COLO668 (cell line): ENCODE results near the gene CPNE9.
A peak's percentile ranks its signal among the peaks of the same experiment; 100 is the strongest.

Experiments
- DNase-seq: peaks from one replicate; lab custom pipeline; 2025; ENCODE audit not compliant: unreplicated experiment; lab: John Stamatoyannopoulos, UW

CPNE9 gene

DNA sequence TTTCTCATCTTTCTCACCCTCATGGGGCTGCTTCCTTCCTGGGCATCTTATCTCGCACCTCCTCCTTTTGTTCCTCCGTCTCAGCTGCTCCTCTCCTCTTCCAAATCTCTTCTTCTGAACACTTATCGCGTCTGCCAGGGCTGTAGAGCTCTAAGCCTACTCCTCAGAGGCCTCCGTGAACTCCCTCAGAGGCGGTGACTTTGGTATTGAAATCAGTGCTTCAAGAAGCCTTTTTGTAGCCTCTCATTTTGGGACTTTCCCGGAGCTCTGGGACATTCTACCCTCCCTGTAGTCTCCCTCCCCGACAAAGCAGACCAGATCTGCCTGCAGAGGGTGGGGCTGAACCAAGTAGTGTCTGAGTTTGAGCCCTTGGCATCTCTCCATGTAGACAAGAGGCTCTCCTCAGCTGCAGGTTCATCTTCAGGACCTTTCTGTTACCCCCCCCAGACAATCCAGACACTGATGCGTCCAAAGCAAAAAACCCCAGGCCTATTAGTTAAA lies 17.5 kb upstream of the CPNE9 start:
- no peak for DNase-seq

DNA sequence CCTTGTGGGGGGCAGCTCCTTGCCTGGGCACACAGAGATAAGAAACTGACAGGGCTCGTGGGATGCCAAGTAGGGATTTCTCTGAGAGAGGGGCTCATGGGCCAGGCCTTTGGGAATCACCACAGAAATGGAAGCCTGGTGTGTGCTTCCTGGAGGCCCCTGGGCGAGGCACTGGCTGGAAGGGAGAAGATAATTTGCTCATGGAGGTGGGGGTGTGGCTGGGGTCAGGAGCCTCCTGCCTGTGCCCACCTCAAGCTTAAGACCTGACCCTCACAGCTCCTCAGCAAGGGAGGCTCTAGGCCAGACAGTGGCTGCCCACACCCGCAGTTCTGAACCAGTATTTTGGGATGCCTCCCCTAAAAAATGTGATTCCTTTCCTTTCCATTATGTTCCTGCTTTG lies 16.9 kb upstream of the CPNE9 start:
- no peak for DNase-seq

DNA sequence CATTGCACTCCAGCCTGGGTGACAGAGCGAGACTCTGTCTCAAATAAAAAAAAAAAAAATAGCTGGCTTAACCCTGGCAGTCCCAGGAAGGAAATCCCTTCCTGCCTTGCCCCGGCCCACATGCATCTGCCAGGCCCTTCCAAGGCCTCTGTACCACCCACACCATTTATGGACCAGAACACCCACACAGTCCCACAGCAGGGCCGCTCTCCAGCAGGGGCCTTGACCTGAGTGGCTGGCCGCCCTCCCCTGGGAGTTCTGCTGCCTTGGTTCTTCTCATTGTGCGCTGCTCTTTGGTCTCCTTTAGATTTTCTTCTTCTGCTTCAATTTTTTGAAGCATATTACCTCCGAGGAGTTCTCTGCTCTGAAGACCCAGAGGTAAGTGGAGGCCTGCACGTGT lies 16.1 kb upstream of the CPNE9 start:
- DNase-seq: no peak

- no peak for DNase-seq
These were observed 14.7 kb upstream of the CPNE9 start for GRCh38 chr3:9688961-9689360.

DNA sequence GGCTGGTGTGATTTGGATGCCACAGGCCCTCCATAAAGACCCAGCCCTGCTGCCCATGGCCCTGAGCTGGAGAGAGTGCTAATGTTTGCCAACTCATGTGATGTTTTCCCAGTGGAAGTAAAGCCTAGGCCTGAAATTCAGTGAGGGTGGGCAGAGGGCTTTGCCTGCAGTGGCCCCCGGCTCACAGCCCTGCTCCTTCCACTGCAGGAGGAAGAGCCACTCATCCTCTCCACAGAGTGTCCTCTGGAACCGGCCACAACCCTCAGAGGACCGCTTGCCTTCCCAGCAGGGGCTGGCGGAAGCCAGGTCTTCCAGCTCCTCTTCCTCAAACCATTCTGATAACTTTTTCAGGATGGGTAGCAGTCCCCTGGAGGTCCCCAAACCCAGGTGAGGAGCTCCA lies 13.9 kb upstream of the CPNE9 start:
- DNase-seq: no peak

DNA sequence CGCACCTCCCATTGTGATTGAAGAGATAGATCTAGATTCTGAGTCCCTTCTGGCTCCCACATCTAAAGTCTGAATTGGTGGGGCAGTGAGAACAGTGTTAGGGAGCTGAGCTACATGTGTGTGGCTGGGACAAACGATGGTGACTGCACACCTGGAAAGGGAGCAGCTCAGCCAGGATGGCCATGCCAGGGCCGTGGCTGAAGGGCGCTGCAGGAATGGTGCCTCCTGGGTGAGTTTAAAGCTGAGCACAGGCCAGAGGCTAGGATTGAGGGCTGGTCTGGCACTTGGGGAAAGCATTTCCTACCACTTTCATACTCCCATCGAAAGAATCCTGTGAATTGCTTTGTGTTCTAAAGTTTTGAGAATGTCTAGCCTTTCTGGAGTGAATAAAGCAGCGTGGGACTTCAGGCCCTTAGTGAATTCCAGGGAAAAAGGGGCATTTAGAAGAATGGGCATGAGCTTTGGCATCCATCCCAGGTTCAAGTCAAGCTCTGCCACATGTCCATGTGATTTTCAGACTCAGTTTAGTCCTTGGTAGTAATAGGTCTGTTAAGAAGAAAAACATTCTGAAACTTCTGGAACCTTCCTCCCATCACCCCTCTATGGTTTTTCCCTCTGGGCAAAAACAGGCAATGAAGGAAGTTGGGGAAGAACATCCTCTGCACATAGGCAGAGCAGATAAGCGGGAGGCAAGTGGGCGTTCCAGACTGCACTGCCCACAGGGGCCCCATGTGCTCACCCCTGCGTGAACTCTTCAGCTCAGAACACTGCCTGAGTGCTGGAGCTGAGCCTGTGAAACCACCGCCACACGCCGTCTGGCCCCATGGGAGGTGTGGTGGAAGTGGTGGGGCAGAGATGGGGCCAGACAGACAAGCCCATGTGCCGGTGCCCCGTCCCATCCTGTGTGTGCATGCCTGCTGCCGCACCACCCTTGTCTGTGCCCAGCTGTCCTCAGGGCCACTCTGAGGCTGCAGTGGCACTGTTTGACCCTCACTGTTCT lies 12.9 kb upstream of the CPNE9 start:
- DNase-seq: no peak

DNA sequence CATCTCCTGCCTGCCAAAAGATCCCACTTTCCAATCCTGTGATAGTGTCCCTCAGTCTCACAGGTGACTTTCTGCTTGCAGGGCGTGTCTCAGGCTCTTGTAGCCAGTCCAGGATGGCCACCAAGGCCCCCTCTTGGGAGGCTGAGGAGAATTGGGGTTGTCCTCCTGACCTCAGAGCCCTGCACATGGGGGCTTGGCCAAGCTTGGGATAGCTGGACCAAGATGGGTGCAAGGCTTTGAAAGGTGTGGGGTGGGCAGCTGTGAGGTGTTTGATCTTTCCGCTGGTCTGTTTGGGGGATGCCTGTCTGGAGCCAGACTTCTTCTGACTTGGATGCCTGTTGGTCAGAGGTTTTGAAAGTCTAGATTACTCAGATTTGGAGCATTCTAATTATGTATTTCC lies 12.0 kb upstream of the CPNE9 start:
- no peak for DNase-seq

GRCh38 chr3:9692416-9692815 lies 11.2 kb upstream of the CPNE9 start:
- no peak for DNase-seq

DNA sequence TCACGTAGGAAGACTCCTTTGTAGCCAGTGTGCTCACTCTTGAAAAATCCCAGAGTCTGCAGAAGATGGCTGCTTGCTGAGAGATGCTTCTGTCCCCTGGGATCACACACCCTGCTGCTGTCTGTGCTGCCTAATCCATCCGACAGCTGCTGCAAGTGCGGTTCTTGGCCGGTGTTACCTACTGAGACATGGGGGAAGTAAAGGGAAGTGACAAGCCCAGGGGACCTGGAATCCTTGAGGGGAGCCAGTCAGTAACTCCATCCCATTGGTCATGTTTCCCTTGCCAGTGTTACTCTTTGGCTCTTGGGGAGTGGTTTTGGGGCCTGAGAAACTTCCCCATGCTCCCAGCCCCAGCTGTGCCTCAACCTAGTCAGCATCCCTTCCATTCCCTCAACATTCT lies 8.3 kb upstream of the CPNE9 start:
- DNase-seq: no peak

DNA sequence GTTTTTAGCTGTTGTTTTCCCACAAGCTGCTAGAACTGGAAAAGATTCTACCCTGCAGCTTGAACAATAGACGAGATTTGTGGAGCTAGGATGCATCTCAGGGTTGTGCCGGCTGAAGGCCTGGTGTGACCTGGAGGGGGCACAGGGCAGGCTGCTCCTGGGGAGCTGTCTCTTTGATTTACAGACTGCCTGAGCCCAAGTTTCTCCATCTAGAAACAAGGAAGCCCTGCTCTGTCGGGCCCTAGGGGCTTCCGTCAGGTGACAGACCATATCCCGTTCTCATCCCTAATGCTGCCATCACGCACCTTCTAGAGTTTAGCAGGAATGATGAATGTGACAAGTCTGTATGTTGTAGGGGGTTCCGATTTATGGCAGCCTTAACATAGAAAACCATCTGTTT lies 7.9 kb upstream of the CPNE9 start:
- no peak for DNase-seq

GRCh38 chr3:9696480-9697220 lies 7.0 kb upstream of the CPNE9 start:
- no peak for DNase-seq

- DNase-seq: no peak
These were observed 5.7 kb upstream of the CPNE9 start for GRCh38 chr3:9697892-9698291.

GRCh38 chr3:9698293-9698692 lies 5.3 kb upstream of the CPNE9 start:
- DNase-seq: no peak

DNA sequence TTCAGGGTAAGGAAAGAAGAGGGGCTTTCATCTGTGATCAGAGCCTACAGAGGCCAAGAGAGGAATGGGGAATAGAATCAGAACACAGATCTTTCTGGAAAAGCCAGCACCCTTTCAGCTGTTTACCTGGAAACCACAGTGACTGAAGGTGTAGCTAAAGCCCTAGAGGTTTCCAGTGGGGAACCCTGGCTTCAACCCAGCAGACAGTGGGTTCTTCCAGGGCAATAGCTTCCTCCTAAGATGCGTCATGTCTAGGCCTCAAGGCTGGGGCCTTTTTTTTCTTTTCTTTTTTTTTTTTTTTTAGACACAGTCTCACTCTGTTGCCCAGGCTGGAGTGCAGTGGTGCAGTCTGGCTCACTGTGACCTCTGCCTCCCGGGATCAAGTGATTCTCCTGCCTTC lies 3.1 kb upstream of the CPNE9 start:
- DNase-seq: no peak

- DNase-seq: no peak
These were observed 2.6 kb upstream of the CPNE9 start for GRCh38 chr3:9701006-9701405.

- DNase-seq: no peak
These were observed 1.9 kb upstream of the CPNE9 start for GRCh38 chr3:9701711-9702110.

GRCh38 chr3:9703240-9703639 lies 393 bp upstream of the CPNE9 start:
- DNase-seq: no peak

GRCh38 chr3:9704347-9705322 lies 1.0 kb downstream of the CPNE9 start:
- peak; percentile 26 for DNase-seq

GRCh38 chr3:9710174-9710739 lies 6.6 kb downstream of the CPNE9 start:
- no peak for DNase-seq

- no peak for DNase-seq
These were observed 8.8 kb downstream of the CPNE9 start for GRCh38 chr3:9712415-9712814.

DNA sequence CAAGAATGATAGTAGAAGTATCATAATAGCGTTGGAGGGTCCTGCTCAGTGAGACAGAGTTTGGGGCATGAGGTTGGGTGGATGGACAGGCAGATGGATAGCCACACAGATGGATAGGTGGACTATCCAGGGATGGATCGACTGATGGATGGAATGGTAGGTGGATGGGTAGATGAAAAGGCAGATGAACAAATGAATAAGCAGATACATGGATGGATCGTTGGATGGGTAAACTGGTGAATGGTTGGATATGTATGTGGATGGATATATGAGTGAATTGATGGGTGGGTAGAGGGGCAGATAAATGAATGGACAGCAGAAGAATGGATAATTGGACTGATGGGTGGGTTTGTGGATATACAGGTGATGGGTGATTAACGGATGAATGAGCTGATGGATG lies 9.5 kb downstream of the CPNE9 start:
- no peak for DNase-seq
